Activated CD8-positive, alpha-beta memory T cell treated with anti-CD3 and anti-CD28 coated beads, Interleukin-2, amount 50 U/mL, for 48 hours (primary cell): ENCODE measurements around the gene ZC3H7A.
"Not testable (repeated sequence)": the region's sequence is repeated elsewhere in the genome, so short reads cannot be mapped to it uniquely, and the experiment has no call there.

Experiments
- DNase-seq: peaks from one replicate; pipeline ENCODE4 v3.0.0-alpha.2; 2020

The ZC3H7A gene

DNA sequence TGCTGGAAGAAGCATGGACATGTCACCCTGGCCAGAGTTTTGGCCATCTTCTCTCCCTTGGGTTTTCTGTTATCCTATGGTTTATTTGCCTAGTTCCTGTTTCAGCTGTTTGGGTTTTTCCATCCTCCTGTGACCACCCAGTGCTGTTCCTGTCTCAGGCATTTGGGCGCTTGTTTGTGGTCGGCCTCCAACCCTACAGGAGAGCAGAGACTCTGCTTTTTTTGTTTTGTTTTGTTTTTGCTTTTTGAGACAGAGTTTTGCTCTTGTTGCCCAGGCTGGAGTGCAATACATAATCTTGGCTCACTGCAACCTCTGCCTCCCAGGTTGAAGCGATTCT is 3.3 kb upstream of the ZC3H7A start:
- no peak for DNase-seq

DNA sequence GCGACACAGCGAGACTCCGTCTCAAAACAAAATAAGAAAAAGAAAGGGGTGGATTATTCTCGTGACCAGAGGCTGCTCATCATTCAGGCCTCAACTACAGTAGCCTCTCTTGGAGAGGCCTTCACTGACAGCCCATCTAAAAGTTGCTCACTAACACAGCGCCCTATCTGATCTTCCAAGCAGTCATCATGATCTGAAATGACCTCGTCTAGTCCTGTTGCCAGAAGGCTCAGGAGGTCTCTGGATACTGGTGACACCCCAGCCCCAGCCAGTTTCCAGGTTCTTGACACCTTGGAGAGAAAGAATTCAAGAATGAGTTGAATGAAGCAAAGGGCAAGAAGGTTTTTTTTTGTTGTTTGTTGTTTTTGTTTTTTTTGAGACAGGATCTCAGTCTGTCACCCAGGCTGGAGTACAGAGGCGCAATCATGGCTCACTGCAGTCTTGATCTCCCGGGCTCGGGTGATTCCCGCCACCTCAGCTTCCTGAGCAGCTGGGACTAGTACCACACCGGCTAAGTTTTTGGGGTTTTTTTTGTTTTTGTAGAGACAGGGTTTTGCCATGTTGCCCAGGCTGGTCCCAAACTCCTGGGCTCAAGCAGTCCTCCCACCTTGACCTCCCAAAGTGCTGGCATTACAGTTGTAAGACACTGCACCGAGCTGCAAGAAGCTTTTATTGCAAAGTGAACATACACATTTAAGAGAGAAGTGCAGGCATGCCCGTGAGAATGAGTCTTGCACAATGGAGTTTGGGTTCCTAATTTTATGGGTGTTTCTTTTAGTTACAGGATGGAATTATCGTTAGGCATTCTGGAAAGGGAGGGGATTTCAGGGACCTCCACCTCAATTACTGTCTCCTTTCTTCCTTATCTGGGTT is 2.7 kb upstream of the ZC3H7A start:
- no peak for DNase-seq

DNA sequence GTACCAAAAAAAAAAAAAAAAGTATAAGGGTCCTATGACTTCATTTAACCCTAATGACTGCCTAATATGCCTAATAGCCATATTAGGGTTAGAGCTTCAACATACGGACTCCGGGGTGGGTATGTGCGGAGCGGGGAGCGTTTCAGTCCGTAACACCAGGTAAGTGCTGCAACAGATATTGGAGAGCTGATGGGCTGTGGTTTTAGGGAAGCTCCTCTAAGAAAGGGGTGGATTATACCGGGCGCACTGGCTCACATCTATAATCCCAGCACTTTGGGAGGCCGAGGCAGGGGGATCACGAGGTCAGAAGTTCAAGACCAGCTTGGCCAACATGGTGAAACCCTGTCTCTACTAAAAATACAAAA is 1.9 kb upstream of the ZC3H7A start:
- no peak for DNase-seq

DNA sequence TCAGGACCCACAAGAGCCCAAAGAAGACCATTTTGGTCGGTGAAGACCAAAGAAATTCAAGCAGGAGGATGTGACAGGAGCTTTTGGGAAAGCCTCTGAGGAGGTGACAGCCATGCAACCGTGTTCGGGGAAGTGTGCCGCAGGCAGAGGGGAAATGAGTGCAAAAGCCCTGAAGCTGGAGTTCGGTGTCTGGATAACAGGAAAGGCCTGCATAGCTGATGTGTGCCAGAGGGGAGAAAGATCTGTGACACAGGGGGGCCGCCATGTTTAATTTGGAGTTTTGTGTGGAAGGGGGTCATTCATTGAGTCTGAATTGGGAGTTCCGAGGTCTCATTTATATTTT is 870 bp upstream of the ZC3H7A start:
- no peak for DNase-seq

GRCh38 chr16:11796227-11797165 is 562 bp downstream of the ZC3H7A start:
- DNase-seq: peak; percentile 66

DNA sequence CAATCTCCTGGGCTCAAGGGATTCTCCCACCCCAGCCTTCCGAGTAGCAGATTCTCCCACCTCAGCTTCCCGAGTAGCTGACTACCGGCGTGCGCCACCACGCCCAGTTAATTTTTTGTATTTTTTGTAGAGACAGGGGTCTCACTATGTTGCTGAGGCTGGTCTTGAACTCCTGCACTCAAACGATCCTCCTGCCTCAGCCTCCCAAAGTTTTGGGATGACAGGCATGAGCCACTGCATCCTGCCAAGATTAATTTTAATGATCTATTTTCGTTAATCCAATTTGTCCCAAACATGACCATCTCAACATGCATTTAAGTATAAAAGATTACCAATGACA is 1.2 kb downstream of the ZC3H7A start:
- DNase-seq: no peak

- DNase-seq: no peak
Observed at GRCh38 chr16:11794996-11795886, 1.8 kb downstream of the ZC3H7A start.

DNA sequence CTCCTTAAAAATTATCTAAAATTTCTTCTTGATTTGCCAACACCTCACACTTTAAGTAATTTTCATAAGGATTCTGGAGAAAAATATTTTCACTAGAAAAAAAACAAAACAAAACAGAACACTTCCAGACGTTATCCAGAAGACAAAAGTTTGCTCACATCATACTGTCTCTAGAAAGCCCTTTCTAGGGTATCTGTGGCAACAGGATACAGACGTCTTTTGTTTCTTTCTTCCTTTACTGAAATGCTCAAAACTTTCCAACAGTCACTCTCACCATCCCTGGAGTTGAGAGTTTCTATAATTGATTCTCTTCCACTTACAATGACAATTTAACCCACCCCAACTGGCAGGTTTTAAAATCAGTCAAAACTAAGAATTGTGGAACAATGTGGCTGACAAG is 2.6 kb downstream of the ZC3H7A start:
- no peak for DNase-seq

GRCh38 chr16:11793840-11794239 is 3.2 kb downstream of the ZC3H7A start:
- DNase-seq: no peak

DNA sequence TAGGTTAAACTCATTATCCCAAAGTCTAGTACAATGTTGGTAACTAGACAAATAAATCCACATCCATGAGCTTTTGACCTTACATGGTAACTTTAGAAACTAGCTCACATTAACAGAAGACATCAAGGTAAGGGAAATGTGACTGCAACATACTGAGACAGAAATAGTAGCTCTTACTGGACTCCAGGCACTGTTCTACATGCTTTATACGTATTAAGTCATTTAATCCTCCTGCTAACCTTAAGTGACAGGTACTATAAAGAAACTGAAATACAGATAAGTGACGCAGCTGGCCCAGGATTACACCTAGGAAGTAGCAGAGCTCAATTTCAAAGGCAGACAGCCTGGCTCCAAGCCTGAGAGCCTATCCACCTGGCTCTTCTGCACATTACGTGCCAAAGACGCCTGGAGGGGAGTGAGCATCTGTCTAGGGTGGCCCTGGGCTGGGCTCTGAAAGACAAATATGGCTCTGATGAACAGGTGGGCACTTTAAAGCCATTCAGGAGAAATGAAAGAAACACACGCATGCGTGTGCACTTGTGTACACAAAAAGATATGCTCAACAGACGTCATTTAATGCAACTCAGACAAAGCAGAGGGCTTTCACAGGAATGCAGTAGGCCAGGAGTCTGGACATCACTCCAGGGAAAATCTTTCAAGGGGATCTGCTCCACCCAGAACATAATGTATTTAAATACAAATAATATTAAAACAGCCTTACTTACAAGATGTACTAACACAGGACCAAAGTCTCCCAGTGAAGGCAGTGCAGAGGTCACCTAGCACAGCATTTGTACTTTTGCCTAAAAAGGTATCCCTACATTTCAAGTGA is 4.4 kb downstream of the ZC3H7A start:
- DNase-seq: no peak

- no peak for DNase-seq
Observed at GRCh38 chr16:11791144-11791828, 5.8 kb downstream of the ZC3H7A start.

GRCh38 chr16:11788914-11789313 is 8.1 kb downstream of the ZC3H7A start:
- DNase-seq: no peak

DNA sequence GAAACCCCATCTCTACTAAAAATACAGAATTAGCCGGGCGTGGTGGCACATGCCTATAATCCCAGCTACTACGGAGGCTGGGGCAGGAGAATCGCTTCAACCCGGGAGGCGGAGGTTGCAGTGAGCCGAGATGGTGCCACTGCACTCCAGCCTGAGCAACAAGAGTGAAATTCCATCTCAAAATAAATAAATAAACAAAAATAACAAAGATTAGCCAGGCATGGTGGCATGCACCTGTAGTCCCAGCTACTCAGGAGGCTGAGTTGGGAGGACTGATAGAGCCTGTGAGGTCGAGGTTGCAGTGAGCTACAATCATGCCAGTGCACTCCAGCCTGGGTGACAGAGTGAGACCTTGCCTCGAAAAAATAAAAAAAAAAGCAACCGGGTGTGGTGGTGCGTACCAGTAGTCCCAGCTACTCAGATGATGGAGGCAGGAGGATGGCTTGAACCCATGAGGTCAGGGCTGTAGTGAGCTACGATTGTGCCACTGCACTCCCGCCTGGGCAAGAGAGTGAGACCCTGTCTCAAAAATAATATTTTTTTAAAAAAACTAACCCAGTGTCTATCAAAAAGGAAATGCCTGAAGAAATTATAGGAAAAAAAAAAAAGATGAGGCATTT is 12.0 kb downstream of the ZC3H7A start:
- DNase-seq: not testable (repeated sequence)

DNA sequence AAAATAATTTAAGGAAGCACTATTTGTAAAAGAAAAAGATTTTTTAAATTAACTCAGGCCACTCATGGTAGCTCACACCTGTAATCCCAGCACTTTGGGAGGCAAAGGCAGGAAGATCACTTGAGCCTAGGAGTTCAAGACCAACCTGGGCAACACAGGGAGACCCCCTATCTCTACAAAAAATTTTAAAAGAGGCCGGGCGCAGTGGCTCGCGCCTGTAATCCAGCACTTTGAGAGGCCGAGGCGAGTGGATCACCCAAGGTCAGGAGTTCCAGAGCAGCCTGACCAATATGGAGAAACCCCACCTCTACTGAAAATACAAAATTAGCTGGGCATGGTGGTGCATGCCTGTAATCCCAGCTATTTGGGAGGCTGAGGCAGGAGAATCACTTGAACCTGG is 12.7 kb downstream of the ZC3H7A start:
- DNase-seq: not testable (repeated sequence)

- no peak for DNase-seq
Observed at GRCh38 chr16:11784038-11784369, 13.1 kb downstream of the ZC3H7A start.

DNA sequence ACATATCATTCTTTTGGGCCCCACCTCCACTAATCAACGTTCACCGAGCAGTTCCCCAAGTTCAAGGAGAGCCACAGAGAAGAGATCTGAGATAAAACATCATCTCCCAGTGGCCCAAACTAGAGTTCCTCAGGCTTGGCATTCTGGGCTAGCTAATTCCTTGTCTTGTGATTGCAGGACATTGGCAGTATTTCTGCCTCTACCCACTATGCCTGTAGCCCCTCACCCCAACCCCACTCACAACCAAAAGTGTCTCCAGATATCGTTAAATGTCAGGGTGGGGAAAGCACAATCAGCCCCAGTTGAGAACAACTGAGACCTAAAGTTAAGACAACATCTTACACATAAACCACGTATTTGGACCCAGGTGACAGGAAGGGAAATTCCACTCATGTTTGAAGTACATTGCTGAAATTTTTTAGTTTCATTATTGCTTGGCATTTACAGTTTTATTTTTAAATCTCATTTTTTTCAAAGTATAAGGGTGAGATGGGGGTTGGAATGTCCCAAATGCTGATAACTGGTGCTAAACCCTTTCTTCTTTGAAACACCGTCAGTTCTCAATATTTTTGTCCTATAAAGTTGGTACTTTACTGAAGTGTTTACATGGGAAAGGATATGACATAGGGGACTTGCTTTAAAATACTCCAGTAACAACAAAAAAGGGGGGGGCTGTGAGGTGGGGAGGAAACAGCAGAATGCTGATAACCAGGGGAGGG is 13.6 kb downstream of the ZC3H7A start:
- no peak for DNase-seq

GRCh38 chr16:11781773-11782172 is 15.3 kb downstream of the ZC3H7A start:
- no peak for DNase-seq

DNA sequence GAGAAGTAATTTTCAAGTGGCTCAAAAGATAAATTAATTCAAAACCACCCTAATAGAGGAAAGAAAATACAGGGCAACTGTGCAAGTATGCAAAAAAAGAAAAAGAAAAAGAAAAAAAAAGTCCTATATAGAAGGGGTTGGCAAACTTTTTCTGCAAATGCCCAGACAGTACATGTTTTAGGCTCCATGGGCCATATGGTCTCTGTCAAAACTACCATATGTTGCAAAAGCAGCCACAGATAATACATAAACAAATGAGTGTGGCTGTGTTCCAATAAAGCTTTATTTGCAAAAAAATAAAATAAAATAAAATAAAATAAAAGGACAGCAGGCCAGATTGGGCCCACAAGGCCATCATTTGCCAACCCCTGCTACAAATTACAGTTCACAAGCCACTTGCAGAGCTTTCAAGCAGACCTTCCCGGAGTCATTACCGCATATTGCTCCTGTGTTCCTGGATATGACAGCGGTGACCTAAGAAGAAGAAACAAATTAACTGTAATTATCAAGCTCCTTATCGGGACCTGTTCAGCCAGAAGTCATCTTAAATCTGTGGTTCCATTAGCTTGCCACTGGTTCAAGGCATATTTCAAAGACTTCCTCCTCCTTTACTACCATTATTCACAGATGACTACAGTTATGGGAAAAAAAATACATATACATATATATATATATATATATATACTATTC is 15.9 kb downstream of the ZC3H7A start:
- DNase-seq: no peak

DNA sequence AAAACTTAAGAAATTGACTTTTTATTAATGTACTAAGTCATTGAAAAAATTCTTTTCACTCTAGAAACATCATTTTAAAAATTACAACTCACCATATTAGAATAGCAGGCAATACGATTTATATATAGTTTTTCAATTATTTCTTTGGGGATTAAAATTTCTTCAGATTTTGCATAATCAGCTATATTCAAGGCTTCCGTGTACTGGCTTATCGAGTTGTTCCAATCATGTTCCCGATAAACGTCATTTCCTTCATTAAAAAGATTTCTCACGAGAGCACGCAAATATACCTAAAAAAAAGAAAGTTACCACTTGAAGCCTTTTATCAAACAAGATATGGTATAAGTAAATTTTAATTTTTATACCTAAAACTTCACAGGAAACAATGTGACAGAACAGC is 18.0 kb downstream of the ZC3H7A start:
- DNase-seq: no peak

GRCh38 chr16:11774065-11774626 is 22.9 kb downstream of the ZC3H7A start:
- DNase-seq: no peak
